AG04450 (cell line): Measurements from ENCODE around the gene NTN4. TPM values are rescaled to one million over a fixed set of nuclear protein-coding genes. Genes with fewer than 3 reads are reported as not detected.

ENCODE experiments used
- CTCF ChIA-PET: fragments of 300-600, 350-600 bp; formaldehyde crosslinking; extraction: SDS; loops from one replicate; lab custom pipeline; 2022; ENCODE audit warnings: antibody characterized with exemption, inconsistent platforms; lab: Charles Lee
- POLR2A ChIA-PET: fragments of 350-600 bp; formaldehyde crosslinking; extraction: SDS; loops from one replicate; lab custom pipeline; 2021; ENCODE audit warnings: antibody characterized with exemption, inconsistent platforms; lab: Yijun Ruan, JAX
- DNase-seq: peaks from one replicate; pipeline ENCODE4 v3.0.0-alpha.2; 2011; ENCODE audit warnings: low read depth, low spot score
- H3K27ac ChIP-seq: one replicate; pipeline ENCODE4 v1.5.1; 2012; ENCODE audit warnings: low read depth, low read length, control low read depth
- H3K27me3 ChIP-seq: one replicate; pipeline ENCODE4 v1.6.0; 2012; ENCODE audit warnings: low read length; ENCODE audit not compliant: control insufficient read depth, insufficient read depth
- H3K4me3 ChIP-seq: 2 replicates; pipeline ENCODE4 v1.5.1; 2011; ENCODE audit warnings: mild to moderate bottlenecking, low read depth, low read length, control low read depth
- H3K9me3 ChIP-seq: 2 replicates; pipeline ENCODE4 v1.5.1; 2012; ENCODE audit warnings: low read length; ENCODE audit not compliant: control insufficient read depth, insufficient read depth
- polyA minus RNA-seq: library from RNA; depleted of rRNA, polyadenylated mRNA; stranded (reverse); fragments of >200 nt; gene quantifications from 2 replicates; pipeline ENCODE4 v1.2.3, GENCODE V29; 2011; rRNA and poly(A)+ RNA removed
- polyA plus RNA-seq: library from polyadenylated mRNA; depleted of rRNA; stranded (reverse); fragments of >200 nt; gene quantifications from 2 replicates; pipeline ENCODE4 v1.2.3, GENCODE V29; 2011; rRNA removed
- TF ChIP-seq, protein P1 (sequence below): IDR thresholded peaks from 2 replicates; pipeline ENCODE4 v1.5.1; 2011; ENCODE audit warnings: low read depth, low read length, control low read depth, inconsistent platforms

Gene NTN4
- polyA plus RNA-seq (132 and 147 TPM in 2 replicates), polyA minus RNA-seq (215 and 284 TPM in 2 replicates)

DNA sequence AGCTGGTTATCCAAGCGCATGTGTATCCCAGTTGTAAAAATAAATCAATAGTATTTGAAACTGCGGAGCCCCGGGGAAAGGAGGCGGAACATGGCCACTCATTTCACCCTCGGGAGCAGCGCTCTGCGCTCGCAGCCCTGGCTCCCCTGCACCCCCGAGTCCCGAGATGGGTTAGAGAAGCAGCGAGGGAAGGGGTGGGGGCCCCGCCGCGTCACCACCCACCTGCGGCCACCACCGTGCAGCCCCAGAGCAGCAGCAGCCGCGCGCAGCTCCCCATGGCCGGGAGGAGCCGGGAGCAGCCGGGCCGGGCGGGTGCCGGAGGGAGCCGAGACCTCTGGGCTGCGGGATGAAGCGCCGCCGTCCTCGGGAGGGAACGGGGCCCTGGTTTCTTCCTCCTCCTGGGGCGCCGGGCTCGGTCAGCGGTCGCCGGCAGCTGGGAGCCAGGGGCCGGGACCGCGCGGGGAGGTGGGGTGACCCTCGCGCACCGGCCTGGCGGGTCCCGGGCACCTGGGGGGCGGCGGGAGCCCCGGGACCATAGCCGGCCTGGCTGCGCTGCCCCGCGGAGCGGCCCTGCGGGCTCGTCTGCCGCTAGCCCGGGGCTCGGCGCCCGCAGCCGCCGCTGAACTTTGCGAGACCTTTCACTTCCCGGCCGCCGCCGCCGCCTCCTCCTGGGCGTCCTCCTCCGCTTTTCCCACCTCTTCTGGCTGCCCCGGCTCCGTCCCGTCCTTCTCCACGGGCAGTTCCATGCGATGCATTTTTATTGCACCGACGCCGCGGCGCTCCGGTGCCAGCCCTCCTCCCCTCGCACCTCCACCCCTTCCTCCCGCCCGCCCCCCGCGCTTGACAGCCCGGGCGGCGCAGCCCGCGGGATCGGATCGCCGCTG, at the start of gene NTN4:
TSS of gene NTN4 (minus strand) at position 732 of the 884 bp plus-strand sequence. CDS start at position 277, 455 bp downstream.
- no peak for DNase-seq
- no peaks in the 10 kb centered on the region for H3K27me3 ChIP-seq
- POLR2A ChIA-PET: no interaction called here
- H3K9me3 ChIP-seq: no peaks in the 10 kb centered on the region; the same call in 1 of the 2 replicates
- TF ChIP-seq, protein P1, sequence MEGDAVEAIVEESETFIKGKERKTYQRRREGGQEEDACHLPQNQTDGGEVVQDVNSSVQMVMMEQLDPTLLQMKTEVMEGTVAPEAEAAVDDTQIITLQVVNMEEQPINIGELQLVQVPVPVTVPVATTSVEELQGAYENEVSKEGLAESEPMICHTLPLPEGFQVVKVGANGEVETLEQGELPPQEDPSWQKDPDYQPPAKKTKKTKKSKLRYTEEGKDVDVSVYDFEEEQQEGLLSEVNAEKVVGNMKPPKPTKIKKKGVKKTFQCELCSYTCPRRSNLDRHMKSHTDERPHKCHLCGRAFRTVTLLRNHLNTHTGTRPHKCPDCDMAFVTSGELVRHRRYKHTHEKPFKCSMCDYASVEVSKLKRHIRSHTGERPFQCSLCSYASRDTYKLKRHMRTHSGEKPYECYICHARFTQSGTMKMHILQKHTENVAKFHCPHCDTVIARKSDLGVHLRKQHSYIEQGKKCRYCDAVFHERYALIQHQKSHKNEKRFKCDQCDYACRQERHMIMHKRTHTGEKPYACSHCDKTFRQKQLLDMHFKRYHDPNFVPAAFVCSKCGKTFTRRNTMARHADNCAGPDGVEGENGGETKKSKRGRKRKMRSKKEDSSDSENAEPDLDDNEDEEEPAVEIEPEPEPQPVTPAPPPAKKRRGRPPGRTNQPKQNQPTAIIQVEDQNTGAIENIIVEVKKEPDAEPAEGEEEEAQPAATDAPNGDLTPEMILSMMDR: no peak
- H3K27ac ChIP-seq: no peak within 1 kb of the TSS
- CTCF ChIA-PET: interaction anchor here (1.7 kb wide), 1 partner anchor 26 kb away, joined by 5 read pairs; no protein-coding TSS in a partner anchor
- H3K4me3 ChIP-seq: peak within 1 kb of the TSS; percentile 81

DNA sequence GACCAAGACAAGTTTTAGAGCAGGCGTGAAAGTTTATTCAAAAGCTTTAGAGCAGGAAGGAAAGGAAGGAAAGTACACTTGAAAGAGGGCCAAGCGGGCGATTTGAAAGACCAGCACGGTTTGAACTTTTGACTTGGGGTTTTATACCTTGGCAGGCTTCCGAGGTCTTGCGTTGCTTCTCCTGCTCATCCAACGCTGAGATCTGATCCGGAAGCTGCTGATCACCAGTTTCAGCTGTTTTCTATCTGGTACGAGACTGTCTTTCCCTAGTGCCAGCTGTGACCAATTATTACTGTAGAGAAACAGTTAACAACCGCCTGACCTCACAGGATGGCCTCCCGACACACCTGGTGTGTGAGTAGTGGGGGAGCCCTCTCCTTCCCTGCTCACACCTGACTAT, 47.6 kb upstream of the NTN4 start:
- no peaks in the 10 kb centered on the region for H3K9me3 ChIP-seq
- H3K27ac ChIP-seq: no peak overlapping the region
- no peaks in the 10 kb centered on the region for H3K27me3 ChIP-seq
- CTCF ChIA-PET: interaction anchor here (0.8 kb wide), 1 partner anchor 22 kb away, joined by 3 read pairs; no protein-coding TSS in a partner anchor
- TF ChIP-seq, protein P1: no peak
- H3K4me3 ChIP-seq: no peak overlapping the region
- no peak for DNase-seq
- POLR2A ChIA-PET: no interaction called here

DNA sequence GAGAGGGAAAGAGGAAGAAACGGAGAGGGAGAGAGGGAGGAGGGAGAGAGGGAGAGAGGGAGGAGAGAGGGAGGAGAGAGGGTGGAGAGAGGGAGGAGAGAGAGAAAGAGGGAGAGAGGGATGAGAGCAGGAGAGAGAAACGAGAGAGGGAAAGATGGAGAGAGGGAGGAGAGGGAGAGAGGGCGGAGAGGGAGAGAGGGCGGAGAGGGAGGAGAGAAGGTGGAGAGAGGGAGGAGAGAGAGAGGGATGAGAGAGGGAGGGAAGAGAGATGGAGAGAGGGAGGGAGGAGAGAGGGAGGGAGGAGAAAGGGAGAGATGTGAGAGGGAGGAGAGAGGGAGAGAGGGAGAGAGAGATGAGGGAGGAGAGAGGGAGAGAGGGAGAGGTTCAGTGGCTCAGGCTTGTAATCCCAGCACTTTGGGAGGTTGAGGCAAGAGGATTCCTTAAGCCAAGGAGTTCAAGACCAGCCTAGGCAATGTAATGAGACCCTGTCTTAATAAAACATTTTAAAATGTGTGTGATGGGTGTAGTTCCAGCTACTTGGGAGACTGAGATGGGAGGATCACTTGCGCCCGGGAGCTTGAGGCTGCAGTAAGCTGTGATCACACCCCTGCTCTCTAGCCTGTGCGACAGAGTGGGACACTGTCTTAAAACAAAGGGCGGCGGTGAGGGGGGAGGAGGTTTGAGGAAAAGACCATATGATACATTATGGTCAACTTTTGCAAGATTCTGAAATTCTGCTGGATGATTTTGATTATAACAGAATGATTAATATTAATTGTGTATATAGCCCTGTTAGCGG, 46.9 kb upstream of the NTN4 start:
- CTCF ChIA-PET: interaction anchor here (0.8 kb wide), 1 partner anchor 21 kb away, joined by 3 read pairs; no protein-coding TSS in a partner anchor
- no peaks in the 10 kb centered on the region for H3K9me3 ChIP-seq
- no peak for DNase-seq
- H3K27ac ChIP-seq: no peak overlapping the region
- TF ChIP-seq, protein P1: no peak
- POLR2A ChIA-PET: no interaction called here
- H3K27me3 ChIP-seq: no peaks in the 10 kb centered on the region
- peak overlapping the region; percentile 29; the same call in 1 of the 2 replicates for H3K4me3 ChIP-seq

DNA sequence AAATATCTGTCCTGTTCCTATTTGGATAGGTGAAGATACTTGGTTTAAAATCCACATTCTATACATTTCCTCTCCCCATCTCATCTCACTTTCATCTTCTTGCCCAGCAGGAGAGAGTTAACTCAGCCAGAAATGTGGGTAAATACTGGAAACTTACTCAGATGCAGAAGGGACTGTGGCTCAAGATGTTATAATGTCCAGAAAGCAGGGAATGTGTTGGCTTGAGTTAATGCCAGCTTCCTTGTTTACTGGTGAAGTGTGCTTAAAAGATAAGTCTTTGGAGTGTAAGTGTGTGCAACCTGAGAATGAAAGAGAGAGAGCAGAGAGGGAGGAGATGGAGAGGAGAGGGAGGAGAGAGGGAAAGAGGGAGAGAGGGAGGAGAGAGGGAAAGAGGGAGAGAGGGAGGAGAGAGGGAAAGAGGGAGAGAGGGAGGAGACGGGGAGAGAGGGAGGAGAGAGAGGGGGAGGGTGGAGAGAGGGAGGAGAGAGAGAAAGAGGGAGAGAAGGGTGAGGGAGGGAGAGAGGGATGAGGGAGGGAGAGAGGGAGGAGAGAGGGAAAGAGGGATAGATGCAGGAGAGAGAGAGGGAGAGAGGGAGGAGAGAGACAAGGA, 46.2 kb upstream of the NTN4 start:
- Histone ChIP-seq H3K27ac (peak overlapping the region; percentile 4), H3K9me3 (no peaks in the 10 kb centered on the region), H3K27me3 (no peaks in the 10 kb centered on the region), H3K4me3 (peak overlapping the region; percentile 29; the same call in 1 of the 2 replicates)
- no peak for DNase-seq
- ChIA-PET CTCF (interaction anchor here (0.7 to 0.9 kb wide), 4 partner anchors 12 to 266 kb away, joined by 3 to 4 read pairs (median 3); no protein-coding TSS in a partner anchor), POLR2A (interaction anchor here (0.6 kb wide), 1 partner anchor 18 kb away, joined by 10 read pairs; no protein-coding TSS in a partner anchor)
- TF ChIP-seq, protein P1: no peak
